Non-pigmented ciliary epithelial cell (primary cell): ENCODE measurements around the gene LYG2.
"Not testable (repeated sequence)": the region's sequence is repeated elsewhere in the genome, so short reads cannot be mapped to it uniquely, and the experiment has no call there.

Experiments
- DNase-seq: peaks from one replicate; pipeline ENCODE4 v3.0.0-alpha.2; 2010; ENCODE audit warnings: low read depth

Gene LYG2, protein sequence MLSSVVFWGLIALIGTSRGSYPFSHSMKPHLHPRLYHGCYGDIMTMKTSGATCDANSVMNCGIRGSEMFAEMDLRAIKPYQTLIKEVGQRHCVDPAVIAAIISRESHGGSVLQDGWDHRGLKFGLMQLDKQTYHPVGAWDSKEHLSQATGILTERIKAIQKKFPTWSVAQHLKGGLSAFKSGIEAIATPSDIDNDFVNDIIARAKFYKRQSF

DNA sequence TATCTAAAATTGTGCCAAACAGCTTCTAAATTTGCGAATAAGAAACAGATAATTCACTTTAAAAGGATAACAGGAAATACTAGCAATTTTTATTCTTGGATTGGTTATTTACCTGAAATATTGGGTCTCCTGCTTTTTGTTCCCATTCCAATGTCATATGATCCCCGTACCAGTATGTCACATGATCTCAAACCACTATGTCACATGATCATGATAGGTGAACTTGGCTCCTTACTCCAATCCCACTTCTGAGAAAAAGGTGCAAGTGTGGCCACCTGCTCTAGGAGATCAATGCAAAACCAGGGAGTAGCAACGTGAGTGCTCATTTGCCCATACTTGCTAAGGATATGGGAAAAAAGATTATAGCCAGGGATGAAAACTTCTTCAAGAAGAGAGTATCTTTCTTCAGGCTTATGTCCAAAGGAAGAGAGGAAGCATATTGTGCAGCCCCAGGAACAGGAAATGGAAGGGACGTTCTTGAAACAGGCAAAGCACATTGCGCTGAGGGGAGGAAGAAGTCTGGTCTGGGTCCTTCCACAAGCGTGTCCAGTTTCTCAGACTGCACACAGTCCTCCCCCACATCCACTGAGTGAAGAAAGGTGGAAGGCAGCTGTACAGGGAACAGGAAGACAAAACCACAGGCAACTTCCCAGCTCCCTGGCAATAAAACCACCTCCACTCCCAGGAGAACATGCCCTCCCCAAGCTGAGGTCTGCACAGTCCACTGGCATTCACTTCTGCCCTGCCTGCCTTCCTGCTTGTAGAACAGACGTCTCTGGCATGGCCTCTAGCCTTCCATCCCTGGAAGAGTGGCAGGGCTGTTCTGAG, at the start of gene LYG2:
Gene LYG2, minus strand, starts transcription at position 176 of the 828 bp plus-strand sequence. CDS start 1,406 bp downstream, outside the sequence.
- no peak for DNase-seq

- DNase-seq, result not testable (repeated sequence)
Observed at GRCh38 chr2:99301097-99301496, 45.6 kb upstream of the LYG2 start, which contains the start of gene LYG1. Gene LYG1, minus strand, starts transcription at chr2:99301197. Its CDS starts 5,527 bp downstream, at chr2:99295670.

DNA sequence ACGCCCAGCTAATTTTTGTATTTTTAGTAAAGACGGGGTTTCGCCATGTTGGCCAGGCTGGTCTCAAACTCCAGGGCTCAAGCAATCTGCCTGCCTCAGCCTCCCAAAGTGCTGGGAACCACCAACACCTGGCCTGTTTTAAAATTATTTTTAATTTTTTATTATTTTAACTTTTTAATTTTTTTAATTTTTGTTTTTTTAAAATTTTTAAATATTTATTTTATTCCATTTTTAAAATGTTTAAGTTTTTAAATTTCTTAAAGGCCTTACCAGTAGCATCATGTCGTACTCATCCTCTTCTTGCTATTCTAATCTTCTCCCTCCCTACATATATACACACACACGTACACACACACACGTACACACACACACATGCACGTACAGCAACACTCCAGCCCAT, 44.1 kb upstream of the LYG2 start:
- no peak for DNase-seq

GRCh38 chr2:99297994-99298393, 42.5 kb upstream of the LYG2 start:
- DNase-seq, result no peak

DNA sequence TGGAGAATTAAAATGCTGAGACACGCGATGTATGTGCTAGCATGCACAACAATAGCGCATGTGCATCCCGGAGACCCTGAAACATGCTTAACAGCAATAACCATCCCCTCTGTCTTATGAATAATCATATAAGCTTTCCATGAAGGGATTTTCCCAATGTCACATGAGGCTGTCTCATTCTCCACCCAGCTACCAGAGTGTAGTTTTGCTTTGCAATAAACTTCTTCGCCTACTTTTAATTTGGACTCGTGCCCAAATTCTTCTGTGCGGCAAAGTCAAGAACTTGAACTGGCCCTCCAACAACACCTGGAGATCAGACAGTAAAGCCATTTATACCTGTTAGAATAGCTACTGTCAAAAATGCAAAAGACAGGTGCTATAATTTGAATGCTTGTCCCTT, 30.1 kb upstream of the LYG2 start:
- no peak for DNase-seq

DNA sequence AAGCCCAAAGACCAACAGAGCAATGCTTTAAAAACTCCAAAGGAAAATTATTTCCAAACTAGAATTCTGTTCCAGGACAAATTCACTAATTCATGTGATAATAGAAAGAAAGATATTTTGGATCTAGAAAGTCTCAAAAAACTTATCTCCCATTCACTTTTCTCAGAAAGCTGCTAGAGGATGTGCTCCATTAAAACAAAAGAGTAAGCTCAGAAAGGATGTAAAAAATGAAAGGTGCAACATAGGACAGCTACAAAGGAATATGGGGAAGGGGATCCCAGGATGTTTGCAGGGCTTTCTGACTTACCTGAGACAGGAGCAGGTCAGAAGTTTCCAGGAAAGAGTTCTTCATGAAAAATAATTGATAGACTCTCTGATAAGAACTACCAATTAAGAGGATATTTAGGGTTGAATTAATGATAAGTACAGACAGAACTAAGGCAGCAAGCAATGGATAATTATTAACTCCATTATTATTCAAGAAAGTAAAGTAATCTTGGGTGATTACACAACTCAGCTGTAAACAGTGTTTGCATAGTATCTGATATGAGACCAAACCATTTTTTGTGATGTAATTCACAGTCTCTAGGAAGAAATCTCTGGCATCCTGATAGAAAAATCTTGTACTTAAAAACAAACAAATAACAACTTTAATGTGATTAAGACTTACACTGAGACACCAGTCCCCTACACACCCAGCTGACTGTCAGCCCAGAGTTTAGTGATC, 24.7 kb upstream of the LYG2 start:
- DNase-seq, result no peak

- DNase-seq, result peak; percentile 71
Observed at GRCh38 chr2:99278793-99279291, 23.4 kb upstream of the LYG2 start.

- DNase-seq, result not testable (repeated sequence)
Observed at GRCh38 chr2:99278195-99278765, 22.8 kb upstream of the LYG2 start.

DNA sequence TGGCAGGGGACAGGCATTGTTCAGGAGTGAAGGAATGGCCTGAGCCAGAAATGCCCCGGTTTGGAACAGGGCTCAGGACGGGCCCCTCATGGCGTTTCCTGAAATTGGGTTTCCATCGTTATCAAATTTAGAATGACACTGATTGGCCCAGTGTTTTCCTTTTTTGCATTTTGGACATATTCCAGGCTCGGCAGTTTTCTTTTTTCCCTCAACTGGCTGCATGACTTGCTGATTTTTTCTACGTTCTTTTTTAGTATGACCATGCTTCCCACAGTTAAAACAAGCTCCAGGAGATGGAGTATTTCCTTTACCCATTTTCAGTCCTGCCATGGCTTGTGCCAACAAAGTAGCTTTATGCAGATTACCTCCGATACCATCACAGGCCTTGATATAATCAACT, 20.4 kb upstream of the LYG2 start:
- no peak for DNase-seq

GRCh38 chr2:99261242-99261641, 5.8 kb upstream of the LYG2 start:
- no peak for DNase-seq

GRCh38 chr2:99260184-99260583, 4.7 kb upstream of the LYG2 start:
- DNase-seq, result no peak

GRCh38 chr2:99259465-99259864, 4.0 kb upstream of the LYG2 start:
- no peak for DNase-seq

- DNase-seq, result no peak
Observed at GRCh38 chr2:99256677-99257076, 1.2 kb upstream of the LYG2 start.

DNA sequence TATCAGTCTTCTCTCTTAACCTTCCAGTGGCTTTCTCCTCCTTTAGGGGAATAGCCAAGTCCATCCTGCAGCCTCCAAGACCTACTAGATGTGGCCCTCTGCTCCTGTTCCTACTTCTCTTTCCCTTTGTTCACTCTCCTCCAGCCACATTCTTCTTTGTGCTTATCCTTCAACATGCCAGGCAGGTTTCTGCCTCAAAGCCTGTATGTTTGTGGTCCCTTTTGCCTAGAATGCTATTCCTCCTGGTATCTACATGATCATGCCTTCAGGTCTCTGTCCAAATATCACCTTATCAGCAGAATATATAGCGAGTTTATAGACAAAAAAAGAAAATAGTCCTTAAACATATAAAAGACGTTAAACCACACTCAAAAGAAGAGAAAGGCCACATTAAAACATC, 5.5 kb downstream of the LYG2 start:
- no peak for DNase-seq

DNA sequence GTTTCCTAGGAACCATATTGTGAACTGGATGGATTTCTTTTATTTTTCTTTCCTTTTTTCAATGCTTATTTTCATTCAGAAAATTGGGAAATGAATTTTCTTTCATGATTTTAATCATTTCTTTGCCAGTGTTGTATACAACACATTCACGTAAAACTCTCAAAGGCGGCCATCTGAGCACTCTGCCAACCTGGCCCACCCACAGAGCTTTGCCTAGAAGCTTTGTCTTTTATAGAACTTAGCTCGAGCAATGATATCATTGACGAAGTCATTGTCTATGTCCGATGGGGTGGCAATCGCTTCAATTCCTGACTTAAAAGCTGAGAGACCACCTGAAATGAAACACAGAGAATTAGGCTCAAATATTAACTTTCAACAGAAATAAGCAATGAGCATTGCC, 13.3 kb downstream of the LYG2 start:
- no peak for DNase-seq

GRCh38 chr2:99240431-99240830, 15.0 kb downstream of the LYG2 start:
- no peak for DNase-seq

DNA sequence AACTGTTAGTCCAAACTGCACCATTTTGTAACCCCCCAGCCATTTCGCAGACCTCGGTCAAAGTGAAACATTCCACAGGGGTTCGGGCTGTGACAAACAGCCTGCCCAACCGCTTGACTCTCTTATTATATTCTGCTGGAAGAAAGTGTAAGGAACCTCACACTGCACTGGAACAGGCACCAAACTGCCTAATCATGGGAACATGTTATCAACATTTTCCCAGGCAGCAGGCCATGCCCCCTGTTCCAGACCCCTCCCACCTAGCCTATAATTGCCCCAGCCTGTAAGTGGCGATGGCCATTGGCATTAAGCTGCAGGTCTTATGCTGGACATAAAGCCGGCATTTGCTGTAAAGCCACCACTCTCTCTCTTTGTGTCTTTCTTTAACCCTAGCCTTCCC, 16.9 kb downstream of the LYG2 start:
- DNase-seq, result no peak

- not testable (repeated sequence) for DNase-seq
Observed at GRCh38 chr2:99233177-99233576, 22.3 kb downstream of the LYG2 start.

- no peak for DNase-seq
Observed at GRCh38 chr2:99217929-99218501, 37.5 kb downstream of the LYG2 start.

DNA sequence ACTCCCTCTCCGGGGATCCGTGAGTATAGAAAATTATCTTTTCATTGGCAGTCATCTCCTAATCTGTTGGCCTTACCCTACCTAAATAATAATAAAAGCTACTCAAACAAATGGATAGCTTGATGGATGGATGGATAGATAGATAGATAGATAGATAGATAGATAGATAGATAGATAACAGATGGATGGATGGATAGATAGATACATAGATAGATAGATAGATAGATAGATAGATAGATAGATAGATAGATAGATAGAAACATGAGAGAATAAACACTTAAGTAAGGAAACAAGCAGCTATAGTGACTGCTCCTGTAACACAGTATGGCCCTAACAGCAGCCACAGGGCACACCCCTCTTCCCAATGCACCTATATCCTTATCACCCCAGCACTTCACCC, 39.4 kb downstream of the LYG2 start:
- DNase-seq, result no peak

DNA sequence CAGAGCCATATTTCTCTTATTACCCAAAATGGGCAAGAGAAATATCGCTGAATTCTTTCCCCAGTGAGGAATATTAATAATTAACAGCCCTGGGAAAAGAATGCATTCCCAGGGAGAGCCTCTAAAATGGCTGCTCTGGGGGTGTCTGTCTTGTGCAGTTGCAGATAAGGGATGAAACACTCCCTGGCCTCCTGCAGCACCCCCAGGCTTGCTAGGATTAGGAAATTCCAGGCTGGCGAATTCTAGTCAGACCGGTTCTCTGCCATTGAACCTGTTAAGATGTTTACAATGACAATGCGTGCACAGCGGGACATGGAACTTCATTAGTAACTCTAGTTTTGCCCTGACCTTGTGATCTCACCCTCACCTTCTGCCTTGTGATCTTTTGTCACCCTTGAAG, 50.0 kb downstream of the LYG2 start:
- no peak for DNase-seq
